MM.1S (cell line): ENCODE results near the gene HIP1.
"Not testable (repeated sequence)": the region's sequence is repeated elsewhere in the genome, so short reads cannot be mapped to it uniquely, and the experiment has no call there.

Source experiments
- DNase-seq: peaks from one replicate; pipeline ENCODE4 v3.0.0-alpha.2; 2015
- H2AFZ ChIP-seq: fragments of 300-600 bp; sonication (generic); 2 replicates; pipeline ENCODE4 v1.6.0; 2016; ENCODE audit warnings: antibody characterized with exemption, low read length
- H3F3A ChIP-seq: fragments of 300-600 bp; sonication (generic); 2 replicates; pipeline ENCODE4 v1.6.1; 2016; ENCODE audit warnings: mild to moderate bottlenecking, antibody characterized with exemption, low read length, moderate library complexity, mixed read lengths; ENCODE audit not compliant: insufficient read depth
- H3K27ac ChIP-seq: fragments of 300-600 bp; sonication (generic); 2 replicates; pipeline ENCODE4 v1.5.1; 2016; ENCODE audit warnings: mild to moderate bottlenecking, low read length
- H3K27me3 ChIP-seq: fragments of 300-600 bp; sonication (generic); replicated peaks from 2 replicates; pipeline ENCODE4 v1.6.0; 2016; ENCODE audit warnings: low read length; ENCODE audit not compliant: insufficient read depth
- H3K36me3 ChIP-seq: fragments of 300-600 bp; sonication (generic); replicated peaks from 2 replicates; pipeline ENCODE4 v1.6.1; 2016; ENCODE audit warnings: mild to moderate bottlenecking, low read length, mixed read lengths; ENCODE audit not compliant: insufficient read depth
- H3K4me1 ChIP-seq: fragments of 300-600 bp; sonication (generic); 2 replicates; pipeline ENCODE4 v1.6.1; 2016; ENCODE audit warnings: low read length, mixed read lengths
- H3K4me2 ChIP-seq: fragments of 300-600 bp; sonication (generic); 2 replicates; pipeline ENCODE4 v1.6.0; 2016; ENCODE audit warnings: low read depth, low read length
- H3K4me3 ChIP-seq: fragments of 300-600 bp; sonication (generic); 2 replicates; pipeline ENCODE4 v1.5.1; 2016; ENCODE audit warnings: low read length, mixed read lengths
- H3K79me2 ChIP-seq: fragments of 300-600 bp; sonication (generic); 2 replicates; pipeline ENCODE4 v1.6.1; 2016; ENCODE audit warnings: mixed run types, low read length, mixed read lengths
- H3K9ac ChIP-seq: fragments of 300-600 bp; sonication (generic); 2 replicates; pipeline ENCODE4 v1.6.1; 2016; ENCODE audit warnings: low read length, mixed read lengths
- H3K9me2 ChIP-seq: fragments of 300-600 bp; sonication (generic); replicated peaks from 2 replicates; pipeline ENCODE4 v1.6.1; 2016; ENCODE audit warnings: mild to moderate bottlenecking, low read length, mixed read lengths; ENCODE audit not compliant: insufficient read depth
- H3K9me3 ChIP-seq: fragments of 300-600 bp; sonication (generic); replicated peaks from 2 replicates; pipeline ENCODE4 v1.6.1; 2016; ENCODE audit warnings: mild to moderate bottlenecking, low read length, mixed read lengths; ENCODE audit not compliant: insufficient read depth
- H4K20me1 ChIP-seq: fragments of 300-600 bp; sonication (generic); 2 replicates; pipeline ENCODE4 v1.6.1; 2016; ENCODE audit warnings: mild to moderate bottlenecking, low read length, moderate library complexity, mixed read lengths; ENCODE audit not compliant: insufficient read depth
- CTCF ChIP-seq: fragments of 300-600 bp; sonication (generic); IDR thresholded peaks from 2 replicates; pipeline ENCODE4 v1.5.1; 2016; ENCODE audit warnings: antibody characterized with exemption, low read length, mixed read lengths
- EZH2 ChIP-seq: fragments of 300-600 bp; sonication (generic); optimal IDR thresholded peaks from 2 replicates; pipeline ENCODE3; 2017; ENCODE audit warnings: low read depth, mild to moderate bottlenecking, antibody characterized with exemption, low read length, mixed read lengths
- EZH2phosphoT487 ChIP-seq: fragments of 300-600 bp; sonication (generic); IDR thresholded peaks from 2 replicates; pipeline ENCODE4 v1.6.1; 2018; ENCODE audit warnings: antibody characterized with exemption, low read length

HIP1 gene

GRCh38 chr7:75559355-75559975 lies 179.3 kb downstream of the HIP1 start:
- Histone ChIP-seq H3K36me3 (no peaks in the 10 kb centered on the region), H3K4me2 (no peak overlapping the region), H3K27me3 (no peaks in the 10 kb centered on the region), H3K27ac (no peak overlapping the region), H3K79me2 (no peaks in the 10 kb centered on the region), H3F3A (no peaks in the 10 kb centered on the region), H3K9me2 (no peaks in the 10 kb centered on the region), H3K9ac (no peak overlapping the region), H3K9me3 (no peaks in the 10 kb centered on the region), H3K4me1 (no peaks in the 10 kb centered on the region), H4K20me1 (no peaks in the 10 kb centered on the region), H2AFZ (no peak overlapping the region), H3K4me3 (no peak overlapping the region)
- no peak for DNase-seq
- no peak for TF ChIP-seq EZH2phosphoT487
- no peak for TF ChIP-seq CTCF
- TF ChIP-seq EZH2, result no peak

GRCh38 chr7:75556835-75557234 lies 181.9 kb downstream of the HIP1 start:
- not testable (repeated sequence) for H3K4me3 ChIP-seq, H3K4me2 ChIP-seq, H3K9ac ChIP-seq, H2AFZ ChIP-seq, H3K4me1 ChIP-seq, H3K9me3 ChIP-seq, H3K79me2 ChIP-seq, H3K9me2 ChIP-seq, H3F3A ChIP-seq, H3K27ac ChIP-seq, DNase-seq, H4K20me1 ChIP-seq, H3K36me3 ChIP-seq, H3K27me3 ChIP-seq

DNA sequence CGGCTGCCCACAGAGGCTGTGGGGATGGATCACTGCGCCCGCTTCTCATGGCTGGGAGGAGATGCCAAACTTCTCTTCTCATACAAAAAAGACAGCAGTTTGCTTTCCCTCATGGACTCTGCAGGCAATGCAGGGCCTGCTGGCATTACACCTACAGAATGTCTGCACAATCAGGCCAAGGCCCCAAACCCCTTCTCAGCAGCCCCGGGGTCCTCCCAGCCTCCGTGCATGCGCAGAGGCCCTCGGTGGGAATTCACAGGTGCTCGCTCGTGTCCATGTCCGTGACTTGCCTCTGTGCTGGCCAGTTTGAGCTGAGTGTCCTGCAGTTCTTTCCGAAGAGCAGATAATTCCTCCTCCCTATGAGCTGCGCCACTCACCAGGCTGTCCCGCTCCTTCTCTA lies 183.0 kb downstream of the HIP1 start:
- H3K9me3 ChIP-seq, result no peaks in the 10 kb centered on the region
- H3F3A ChIP-seq, result no peaks in the 10 kb centered on the region
- no peaks in the 10 kb centered on the region for H4K20me1 ChIP-seq
- H3K4me2 ChIP-seq, result no peak overlapping the region
- no peak for DNase-seq
- no peaks in the 10 kb centered on the region for H3K9me2 ChIP-seq
- H2AFZ ChIP-seq, result no peak overlapping the region
- no peaks in the 10 kb centered on the region for H3K4me1 ChIP-seq
- H3K4me3 ChIP-seq, result no peak overlapping the region
- no peak overlapping the region for H3K9ac ChIP-seq
- no peaks in the 10 kb centered on the region for H3K36me3 ChIP-seq
- H3K79me2 ChIP-seq, result no peaks in the 10 kb centered on the region
- TF ChIP-seq CTCF, result no peak
- no peak for TF ChIP-seq EZH2
- no peak for TF ChIP-seq EZH2phosphoT487
- no peak overlapping the region for H3K27ac ChIP-seq
- no peaks in the 10 kb centered on the region for H3K27me3 ChIP-seq

GRCh38 chr7:75546237-75547015 lies 192.3 kb downstream of the HIP1 start:
- no peak overlapping the region for H3K4me3 ChIP-seq
- no peaks in the 10 kb centered on the region for H4K20me1 ChIP-seq
- H3K27ac ChIP-seq, result no peak overlapping the region
- H3K9me3 ChIP-seq, result no peaks in the 10 kb centered on the region
- no peak overlapping the region for H3K9ac ChIP-seq
- H3K4me1 ChIP-seq, result no peaks in the 10 kb centered on the region
- TF ChIP-seq EZH2, result no peak
- TF ChIP-seq CTCF, result no peak
- TF ChIP-seq EZH2phosphoT487, result no peak
- H3K36me3 ChIP-seq, result no peaks in the 10 kb centered on the region
- no peaks in the 10 kb centered on the region for H3F3A ChIP-seq
- H3K9me2 ChIP-seq, result no peaks in the 10 kb centered on the region
- no peak overlapping the region for H3K4me2 ChIP-seq
- no peak overlapping the region for H2AFZ ChIP-seq
- no peaks in the 10 kb centered on the region for H3K79me2 ChIP-seq
- H3K27me3 ChIP-seq, result no peaks in the 10 kb centered on the region
- no peak for DNase-seq
